ENCODE measurements around the gene MEIOSIN. TPM values are rescaled to one million over a fixed set of nuclear protein-coding genes. Genes with fewer than 3 reads are reported as not detected.
"Not testable (repeated sequence)": the region's sequence is repeated elsewhere in the genome, so short reads cannot be mapped to it uniquely, and the experiment has no call there.

The MEIOSIN gene, protein sequence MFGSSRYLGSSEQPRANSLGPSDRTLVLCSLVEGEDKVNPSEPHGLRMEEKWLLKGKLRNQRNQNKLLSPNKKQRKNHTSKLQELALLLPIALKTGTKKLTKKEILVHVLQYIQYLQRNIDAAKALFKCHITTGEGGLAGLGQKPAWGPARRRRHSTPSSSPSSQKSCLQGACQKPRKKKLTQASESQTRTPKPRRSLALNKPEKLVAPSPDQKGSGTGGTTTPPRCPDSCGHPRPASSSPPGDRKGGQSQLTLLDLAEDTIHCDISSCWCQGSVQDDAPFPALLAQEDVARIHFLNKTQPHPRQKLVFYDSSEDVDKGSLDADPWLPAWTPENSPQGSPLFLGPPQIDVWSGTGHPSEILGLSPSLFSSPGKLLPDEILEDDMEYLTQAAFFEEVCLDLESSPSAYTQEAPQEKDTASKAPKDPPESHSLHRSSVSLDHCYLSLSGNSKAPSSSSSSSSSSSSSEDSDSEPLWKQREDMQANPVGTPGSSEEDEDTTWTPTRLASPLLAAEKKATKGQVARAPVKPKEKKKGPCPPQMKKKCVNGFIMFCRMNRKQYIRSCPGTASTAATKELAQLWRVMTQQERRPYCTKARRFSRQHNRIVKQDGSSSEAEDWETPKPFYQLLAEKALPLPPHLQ
- not detected in 2 replicates for total RNA-seq

DNA sequence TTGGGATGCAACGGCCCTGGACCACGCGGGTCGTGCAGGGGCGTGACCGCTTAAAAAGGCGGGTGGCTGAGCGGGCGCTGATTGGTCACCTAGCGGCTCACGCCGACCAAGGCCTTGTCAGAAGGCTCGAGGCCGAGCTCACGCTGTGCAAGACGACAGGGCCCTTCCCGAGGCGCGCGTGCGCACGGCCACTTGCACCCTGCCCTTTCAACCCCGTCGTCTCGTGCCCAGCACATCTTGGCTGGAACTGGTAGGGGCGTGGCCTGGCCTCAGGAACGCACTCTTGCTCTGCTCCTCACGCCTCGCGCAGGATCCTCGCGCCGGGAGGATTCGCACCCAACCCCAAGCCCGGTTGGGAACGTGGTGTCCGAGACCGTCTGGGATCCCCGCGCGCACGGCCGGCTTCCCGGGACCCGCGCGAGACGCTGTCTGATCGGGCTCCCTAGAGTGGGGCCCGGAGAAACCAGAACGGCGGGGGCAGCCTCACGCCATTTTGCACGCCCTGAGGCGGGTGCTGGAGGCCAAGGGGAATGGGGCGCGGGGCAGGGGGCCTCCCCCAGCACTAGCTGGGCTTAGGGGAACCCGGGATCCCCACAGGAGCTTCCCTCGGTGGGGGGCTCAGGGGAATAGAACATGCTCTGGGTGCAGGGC lies at the start of gene MEIOSIN:
Gene MEIOSIN, plus strand, starts transcription at position 280 of the 651 bp plus-strand sequence. CDS start 1,938 bp downstream, outside the sequence.
- DNase-seq (ENCODE audit: low read depth in 2 of 2): no peak

DNA sequence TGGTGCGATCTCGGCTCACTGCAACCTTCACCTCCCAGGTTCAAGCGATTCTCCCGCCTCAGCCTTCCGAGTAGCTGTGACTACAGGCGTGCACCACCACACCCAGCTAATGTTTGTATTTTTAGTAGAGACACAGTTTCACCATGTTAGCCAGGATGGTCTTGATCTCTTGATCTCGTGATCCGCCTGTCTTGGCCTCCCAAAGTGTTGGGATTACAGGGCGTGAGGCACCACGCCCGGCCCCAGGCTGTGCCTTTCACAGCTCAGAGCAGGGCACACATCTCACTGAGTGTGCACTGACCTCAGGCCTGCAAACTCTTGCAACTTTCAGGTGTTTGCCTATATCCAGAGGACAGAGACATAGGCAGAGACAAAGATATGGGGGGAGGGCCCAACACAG lies 48.2 kb upstream of the MEIOSIN start:
- DNase-seq (ENCODE audit: low read depth in 2 of 2): not testable (repeated sequence)

DNA sequence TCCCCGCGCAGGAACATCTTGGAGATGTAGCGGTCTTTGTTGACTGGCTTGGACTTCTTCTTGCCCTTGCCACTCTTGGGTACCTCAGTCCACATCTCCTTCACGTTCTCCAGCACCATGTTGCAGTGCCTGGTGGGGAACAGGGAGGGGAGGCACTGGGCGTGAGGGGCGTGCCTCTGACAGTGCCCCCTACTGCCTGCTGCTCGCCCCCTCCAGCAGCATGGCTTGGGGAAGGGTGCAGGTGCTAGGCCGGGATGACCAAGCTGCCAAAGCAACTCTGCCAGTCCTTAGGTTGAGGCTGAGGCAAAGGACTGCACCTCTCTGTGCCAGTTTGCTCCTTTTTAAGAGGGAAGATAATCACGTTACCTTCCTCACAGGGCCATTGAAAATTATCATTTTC lies 45.6 kb upstream of the MEIOSIN start:
- no peak for DNase-seq (ENCODE audit: low read depth in 2 of 2)

DNA sequence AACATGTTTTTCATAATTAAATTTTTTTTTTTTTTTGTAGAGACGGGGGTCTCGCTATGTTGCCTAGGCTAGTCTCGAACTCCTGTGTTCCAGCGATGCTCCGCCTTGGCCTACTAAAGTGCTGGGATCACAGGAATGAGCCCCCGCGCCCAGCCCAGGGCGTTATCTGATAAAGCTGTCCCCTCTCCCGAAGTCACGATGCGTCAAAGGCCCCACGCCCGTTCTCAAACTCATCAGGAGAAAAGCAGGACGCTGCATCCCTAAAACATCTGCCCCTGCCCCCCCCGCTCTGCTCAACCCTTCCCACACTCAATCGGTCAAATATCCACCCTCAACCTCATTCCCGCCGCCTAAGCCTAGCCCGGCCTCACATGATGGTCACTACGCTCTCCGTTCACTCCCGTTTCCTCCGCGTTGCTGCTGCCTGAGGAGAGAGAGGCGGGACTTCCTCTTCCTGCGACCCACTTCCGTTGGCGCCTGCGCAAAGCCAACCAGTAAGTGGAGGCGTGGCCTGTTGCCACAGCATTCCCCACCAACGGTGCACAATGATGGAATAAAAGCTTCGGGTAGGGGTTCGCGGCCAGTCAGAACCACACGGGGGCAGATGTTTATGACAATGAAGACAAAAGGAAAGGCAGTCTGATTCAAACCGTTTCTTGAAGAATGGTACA lies 41.6 kb upstream of the MEIOSIN start, which contains the start of gene SNRPD2:
Gene SNRPD2, minus strand, starts transcription at position 438 of the 671 bp plus-strand sequence. Its CDS starts 65 bp downstream, at position 373.
- DNase-seq (ENCODE audit: low read depth in 2 of 2): peak; percentile 97

DNA sequence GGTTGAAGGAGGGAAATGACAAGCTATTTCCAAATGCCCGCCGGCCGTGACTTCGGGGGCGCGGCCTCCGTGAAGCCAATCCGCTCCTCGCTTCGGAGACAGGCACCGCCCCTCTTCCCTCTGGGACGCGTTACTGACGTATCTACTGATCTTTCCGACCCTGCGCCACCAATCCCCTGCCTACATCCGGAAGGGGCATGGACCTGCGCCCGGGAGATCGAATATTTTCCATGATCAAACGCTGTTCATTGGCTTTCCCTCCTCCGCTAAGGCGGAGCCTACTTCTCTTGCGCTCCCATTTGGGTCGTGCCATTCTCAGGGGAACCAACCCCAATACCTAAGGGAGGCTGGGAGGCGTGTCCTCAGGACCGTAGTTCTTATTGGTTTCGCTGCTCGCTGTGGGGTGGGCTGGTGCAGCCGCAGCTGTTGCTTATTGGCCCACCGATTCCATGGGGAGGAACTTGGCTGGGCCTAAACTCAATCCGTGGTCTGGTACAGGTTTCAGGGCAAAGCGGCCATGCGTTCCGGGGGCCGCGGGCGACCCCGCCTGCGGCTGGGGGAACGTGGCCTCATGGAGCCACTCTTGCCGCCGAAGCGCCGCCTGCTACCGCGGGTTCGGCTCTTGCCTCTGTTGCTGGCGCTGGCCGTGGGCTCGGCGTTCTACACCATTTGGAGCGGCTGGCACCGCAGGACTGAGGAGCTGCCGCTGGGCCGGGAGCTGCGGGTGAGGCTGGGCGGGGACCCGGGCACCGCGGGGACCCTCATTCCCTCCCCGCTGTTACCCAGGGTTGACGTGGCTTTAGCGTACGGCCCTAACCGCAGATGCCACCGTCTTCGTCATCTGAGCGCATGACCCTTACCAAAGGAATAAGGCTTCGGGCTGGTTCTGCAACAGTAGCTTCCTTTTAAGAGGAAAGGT lies 40.8 kb upstream of the MEIOSIN start, which contains the start of gene QPCTL:
Gene QPCTL, plus strand, starts transcription at position 480 of the 919 bp plus-strand sequence. Its CDS starts 38 bp downstream, at position 518.
- DNase-seq (ENCODE audit: low read depth in 2 of 2): peak; percentile 100

DNA sequence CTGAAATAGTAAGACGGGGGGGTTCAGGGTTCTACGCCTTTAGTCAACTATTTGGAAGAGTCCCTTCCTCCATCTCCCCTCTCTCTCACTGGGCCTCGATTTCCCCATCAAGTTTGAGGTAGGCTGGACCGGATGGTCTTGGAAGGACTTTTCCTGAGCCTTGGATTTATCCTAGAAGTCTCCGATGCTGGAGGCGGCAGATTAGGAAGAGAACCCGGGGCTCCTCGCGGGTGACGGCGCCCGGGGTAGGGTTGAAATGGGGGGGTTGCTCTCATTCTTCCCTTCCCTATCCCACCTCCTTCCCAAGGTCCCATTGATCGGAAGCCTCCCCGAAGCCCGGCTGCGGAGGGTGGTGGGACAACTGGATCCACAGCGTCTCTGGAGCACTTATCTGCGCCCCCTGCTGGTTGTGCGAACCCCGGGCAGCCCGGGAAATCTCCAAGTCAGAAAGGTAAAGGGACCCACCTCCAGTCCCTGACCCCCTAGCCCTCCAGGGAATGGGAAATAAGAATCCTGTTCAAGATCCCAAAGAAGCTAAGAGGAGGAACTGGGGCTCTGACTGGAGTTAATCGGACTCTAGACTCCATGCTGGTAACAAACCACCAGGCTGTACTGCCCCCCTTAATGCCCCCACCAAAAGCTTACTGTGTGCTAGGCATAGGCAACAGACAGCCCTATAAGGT lies 40.0 kb upstream of the MEIOSIN start:
- peak; percentile 74 to 85 for DNase-seq (ENCODE audit: low read depth in 2 of 2)

DNA sequence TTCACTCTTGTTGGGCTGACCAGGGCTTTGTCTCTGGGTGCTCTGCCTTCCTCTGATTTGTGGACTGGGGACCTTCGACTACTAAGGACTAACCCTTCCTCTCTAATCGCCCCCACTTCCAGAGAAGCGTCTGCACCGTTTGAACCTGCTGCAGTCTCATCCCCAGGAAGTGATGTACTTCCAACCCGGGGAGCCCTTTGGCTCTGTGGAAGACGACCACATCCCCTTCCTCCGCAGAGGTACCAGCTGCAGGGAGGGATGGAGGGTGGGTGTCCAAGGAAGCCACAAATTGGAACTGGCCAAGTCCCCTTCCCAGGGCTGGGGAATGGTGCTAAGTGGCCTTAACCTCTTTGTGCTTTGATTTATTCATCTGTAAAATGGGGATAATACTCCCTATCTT lies 31.6 kb upstream of the MEIOSIN start:
- no peak for DNase-seq (ENCODE audit: low read depth in 2 of 2)

DNA sequence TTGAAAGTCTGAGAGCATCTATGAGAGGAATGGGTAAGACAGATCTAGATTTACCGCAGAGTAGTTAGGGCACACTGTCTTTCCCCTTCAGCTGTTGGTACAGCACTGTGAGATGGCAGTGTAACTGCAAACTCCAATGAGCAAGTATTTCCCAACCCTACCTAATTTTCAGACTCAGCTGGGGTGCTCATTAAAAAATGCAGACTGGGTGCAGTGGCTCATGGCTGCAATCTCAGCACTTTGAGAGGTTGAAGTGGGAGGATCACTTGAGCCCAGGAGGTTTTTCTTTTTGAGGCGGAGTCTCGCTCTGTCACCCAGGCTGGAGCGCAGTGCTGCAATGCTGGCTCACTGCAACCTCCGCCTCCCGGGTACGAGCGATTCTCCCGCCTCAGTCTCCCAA lies 28.1 kb upstream of the MEIOSIN start:
- DNase-seq (ENCODE audit: low read depth in 2 of 2): no peak

DNA sequence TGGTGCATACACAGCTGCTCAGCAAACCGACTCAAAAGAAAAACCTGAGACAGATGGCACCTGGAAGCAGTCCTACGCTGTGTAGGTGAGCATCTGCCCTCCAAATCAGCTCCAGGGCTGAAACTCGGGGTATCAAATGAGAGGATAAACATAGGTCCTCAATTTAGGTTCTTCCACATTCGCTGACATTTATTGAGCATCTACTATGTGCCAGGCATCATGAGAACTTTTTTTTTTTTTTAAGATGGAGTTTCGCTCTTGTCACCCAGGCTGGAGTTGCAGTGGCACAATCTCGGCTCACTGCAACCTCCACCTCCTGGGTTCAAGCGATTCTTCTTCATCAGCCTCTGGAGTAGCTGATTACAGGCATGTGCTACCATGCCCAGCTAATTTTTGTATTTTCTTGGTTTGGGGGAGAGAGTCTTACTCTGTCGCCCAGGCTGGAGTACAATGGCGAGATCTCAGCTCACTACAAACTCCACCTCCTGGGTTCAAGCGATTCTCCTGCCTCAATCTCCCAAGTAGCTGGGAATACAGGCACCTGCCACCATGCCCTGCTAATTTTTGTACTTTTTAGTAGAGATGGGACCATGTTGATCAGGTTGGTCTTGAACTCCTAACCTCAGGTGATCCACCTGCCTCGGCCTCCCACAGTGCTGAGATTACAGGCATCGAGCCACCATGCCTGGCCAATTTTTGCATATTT lies 27.4 kb upstream of the MEIOSIN start:
- DNase-seq (ENCODE audit: low read depth in 2 of 2): no peak

DNA sequence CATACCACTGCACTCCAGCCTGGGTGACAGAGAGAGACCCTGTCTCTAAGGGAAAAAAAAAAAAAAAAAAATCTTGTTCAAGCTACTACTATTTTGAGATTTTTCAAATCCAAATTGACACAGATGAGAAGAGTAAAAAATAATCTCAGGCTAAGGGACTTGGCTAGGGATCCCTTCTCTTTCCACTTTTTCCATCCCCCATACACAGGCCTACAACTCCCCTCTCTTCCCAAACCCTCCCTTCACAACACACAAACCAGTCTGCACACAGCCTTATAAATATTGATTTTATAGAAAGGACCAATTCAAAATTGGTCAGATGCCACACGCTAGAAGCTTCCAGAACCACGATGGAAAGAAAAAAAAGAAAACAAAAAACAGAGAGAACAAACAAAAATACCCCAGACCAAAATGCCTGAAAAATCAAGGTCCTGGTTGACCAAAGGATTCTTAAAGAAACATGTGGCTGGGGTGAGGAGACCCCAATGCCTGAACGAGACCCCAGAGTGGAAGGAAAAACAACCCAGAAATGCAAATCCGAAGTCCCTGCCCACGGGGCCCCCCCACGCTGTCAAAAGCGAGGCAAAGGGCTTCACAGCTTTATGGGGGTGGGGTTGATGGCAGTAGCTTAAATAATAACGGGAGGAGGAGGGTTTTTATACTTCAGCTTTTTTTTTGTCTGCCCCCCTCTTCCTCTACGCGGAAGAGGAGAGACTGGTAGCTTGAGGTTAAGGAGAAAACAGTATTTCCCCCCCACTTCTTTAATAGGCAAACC lies 22.7 kb upstream of the MEIOSIN start:
- DNase-seq (ENCODE audit: low read depth in 2 of 2): no peak

DNA sequence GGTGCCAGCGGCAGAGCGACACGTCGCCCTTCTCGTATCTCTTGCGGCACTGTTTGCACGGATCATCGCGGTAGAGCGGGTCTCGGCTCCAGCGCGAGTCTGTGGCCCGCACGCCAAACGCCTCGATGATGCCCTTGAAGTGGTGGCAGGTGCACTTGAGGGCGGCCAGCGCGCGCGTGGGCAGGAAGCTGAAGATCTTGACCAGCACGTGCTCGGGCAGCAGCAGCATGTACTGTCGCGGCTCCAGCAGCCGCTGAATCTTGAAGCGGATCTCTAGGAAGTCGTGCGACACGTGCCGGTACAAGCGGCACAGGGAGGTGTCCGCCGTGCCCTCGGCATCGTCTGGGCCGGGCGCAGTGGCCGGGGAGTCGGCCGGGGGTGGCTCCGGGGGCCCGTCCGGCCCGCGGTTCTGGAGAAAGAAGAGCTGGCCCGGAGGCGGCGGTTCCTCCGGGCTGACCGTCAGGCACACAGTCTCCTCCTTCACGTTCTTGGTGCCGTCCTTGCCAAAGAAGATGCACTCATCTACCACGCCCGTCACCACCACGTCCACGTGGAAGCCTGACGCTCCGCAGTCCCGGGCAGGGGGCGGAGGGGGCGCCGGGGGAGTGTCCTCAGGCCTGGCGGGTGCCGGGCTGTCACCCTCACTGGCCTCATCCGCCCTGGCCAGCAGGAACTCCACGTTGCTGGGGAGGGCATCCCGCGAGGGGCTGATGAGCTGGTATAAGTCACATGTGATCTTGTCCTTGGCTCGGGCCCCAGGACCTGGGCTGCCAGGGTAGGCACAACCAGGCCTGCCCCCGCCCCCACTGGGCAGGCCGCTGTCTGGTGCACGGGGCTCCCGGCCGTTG lies 21.2 kb upstream of the MEIOSIN start:
- DNase-seq (ENCODE audit: low read depth in 2 of 2): no peak

DNA sequence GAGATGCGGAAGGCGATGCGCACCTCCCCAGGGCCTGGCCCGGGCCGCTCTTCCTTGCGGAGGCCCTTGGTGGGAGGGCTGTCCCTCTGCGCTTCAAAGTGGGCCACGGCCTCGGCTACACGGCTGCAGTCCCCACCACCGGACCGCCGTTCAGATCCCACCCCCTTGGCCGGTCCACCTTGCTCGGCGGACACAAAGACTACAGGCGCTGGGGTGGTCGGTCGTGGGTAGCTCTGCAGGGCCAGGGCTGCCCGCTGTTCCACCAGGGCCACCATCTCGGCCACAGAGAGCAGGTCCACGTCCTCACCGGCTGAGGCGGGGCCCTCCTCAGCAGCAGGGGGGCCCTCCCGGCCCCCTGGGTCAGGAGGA lies 20.6 kb upstream of the MEIOSIN start:
- no peak for DNase-seq (ENCODE audit: low read depth in 2 of 2)

DNA sequence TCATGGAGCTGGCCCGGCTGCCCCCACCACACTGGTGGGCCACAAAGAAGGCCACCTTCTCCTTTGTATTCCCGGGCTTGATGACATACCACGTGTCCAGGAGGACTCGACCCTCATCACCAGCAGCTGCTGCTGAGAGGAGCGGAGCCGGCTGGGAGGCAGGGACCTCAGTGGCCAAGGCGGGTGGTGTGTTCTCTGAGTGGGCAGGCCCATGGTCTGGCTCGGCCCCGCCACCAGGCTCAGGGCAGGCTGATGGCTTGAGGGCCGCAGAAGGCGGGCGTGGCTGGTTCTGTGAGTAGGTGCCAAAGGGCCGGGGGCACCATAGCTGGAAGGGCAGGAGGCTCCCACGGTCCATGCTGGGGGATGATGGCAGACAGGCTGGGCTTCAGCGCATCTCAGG lies 20.1 kb upstream of the MEIOSIN start:
- DNase-seq (ENCODE audit: low read depth in 2 of 2): no peak

DNA sequence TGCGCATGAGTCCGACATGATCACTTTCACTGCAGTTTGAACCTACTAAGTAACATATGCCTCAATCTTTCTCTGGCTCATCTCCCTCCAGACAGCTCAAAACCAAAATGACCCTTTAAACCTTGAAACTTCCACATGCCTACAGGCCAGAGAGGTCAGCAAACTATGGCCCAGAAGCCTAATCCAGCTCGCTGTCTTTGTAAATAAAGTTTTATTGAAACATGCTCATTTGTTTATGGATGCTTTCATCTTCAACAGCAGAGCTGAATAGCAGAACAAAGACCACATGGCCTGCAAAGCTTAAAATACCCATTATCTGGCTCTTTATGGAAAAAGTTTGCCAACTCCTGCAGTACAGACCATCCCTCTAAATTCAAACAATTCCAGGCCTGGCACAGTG lies 18.1 kb upstream of the MEIOSIN start:
- DNase-seq (ENCODE audit: low read depth in 2 of 2): no peak

DNA sequence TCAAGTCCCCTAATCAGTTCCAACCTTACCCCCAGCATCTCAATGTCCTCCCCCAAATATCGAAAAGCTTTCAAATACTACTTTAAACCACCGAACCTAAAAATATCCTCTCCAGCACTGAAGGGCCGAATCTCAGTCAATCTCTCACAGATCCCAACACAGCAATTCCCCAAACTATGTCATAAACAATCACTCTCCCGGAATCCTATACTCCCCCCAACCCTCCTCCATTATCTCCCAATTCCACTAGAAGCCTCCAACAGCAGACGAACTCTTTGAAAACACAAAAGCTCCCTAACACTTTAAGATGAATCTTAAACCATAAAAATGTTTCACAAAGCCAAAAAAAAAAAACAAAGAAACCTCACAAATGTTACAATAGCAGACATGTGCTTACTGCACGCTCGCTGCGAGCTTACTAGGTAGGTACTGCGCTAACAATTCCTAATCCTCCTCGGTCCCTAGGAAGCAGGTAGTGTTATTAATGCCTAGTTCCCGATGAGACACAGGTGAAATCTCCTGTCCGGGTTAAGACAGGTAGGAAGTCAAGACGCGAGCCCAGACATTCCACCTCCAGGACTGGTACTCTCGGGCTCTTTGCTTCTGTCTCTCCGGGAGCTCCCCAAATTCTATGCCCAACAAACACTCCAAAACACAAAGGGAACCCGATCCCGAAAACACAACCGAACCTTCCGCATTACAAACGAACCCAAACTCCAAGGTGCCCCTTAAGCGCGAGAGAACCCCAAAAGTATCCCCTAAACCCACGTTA lies 16.7 kb upstream of the MEIOSIN start:
- DNase-seq (ENCODE audit: low read depth in 2 of 2): peak; percentile 27 to 54

DNA sequence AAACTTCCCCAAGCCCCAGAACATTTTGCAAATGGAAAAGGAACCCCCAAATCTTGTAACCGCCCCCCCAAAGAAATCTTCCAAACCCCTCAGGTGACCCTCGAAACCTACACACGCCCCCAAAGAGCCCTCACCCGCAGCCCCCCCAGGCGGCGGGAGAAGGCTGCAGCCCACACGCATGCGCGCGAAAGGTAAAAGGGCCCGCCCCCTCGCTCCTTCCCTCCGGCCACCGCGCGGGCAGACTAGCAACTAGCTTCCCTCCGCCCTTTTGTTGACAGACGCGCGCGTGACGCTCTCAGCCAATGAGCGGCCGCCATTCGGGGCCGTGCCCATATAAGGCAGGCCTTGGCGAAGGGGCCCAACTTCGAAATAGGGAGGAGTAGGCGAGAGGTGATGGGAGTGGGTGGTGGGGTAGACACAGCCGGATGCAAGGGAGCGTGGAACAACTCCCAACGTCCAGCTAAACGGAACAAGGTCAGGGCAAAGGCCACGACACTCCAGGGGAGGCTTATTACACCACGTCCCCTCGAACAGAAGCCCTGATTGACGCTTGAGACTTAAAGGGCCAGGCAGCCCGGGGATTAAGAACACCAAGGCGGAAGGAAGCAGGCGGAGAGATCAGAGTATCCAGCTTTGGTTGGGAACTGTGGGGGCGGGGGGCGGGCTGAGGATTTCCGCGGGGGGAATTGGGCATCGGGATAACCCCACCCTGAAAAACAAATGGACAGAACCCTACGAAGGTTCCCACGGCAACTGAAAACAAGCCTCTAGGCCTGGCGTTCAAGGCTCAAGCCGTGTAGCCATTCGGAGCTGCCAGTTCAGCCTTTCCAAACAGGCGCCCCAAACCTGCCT lies 15.9 kb upstream of the MEIOSIN start:
- peak; percentile 99 to 100 for DNase-seq (ENCODE audit: low read depth in 2 of 2)
